ENCODE data around the gene MAN1A2.
"Not testable (repeated sequence)": the region's sequence is repeated elsewhere in the genome, so short reads cannot be mapped to it uniquely, and the experiment has no call there.

DNA sequence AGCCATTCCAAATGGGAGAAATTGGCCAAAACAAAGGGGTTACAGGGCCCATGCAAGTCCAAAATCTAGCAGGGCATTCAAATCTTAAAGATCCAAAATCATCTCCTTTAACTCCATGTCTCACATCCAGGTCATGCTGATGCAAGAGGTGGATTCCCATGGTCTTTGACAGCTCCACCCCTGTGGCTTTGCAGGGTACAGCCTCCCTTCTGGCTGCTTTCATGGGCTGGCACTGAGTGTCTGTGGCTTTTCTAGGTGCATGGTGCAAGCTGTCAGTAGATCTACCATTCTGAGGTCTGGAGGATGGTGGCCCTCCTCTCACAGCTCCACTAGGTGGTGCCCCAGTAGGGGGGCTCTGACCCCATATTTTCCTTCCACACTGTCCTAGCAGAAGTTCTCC lies 191.2 kb downstream of the MAN1A2 start:
- TF ChIP-seq, protein P1, sequence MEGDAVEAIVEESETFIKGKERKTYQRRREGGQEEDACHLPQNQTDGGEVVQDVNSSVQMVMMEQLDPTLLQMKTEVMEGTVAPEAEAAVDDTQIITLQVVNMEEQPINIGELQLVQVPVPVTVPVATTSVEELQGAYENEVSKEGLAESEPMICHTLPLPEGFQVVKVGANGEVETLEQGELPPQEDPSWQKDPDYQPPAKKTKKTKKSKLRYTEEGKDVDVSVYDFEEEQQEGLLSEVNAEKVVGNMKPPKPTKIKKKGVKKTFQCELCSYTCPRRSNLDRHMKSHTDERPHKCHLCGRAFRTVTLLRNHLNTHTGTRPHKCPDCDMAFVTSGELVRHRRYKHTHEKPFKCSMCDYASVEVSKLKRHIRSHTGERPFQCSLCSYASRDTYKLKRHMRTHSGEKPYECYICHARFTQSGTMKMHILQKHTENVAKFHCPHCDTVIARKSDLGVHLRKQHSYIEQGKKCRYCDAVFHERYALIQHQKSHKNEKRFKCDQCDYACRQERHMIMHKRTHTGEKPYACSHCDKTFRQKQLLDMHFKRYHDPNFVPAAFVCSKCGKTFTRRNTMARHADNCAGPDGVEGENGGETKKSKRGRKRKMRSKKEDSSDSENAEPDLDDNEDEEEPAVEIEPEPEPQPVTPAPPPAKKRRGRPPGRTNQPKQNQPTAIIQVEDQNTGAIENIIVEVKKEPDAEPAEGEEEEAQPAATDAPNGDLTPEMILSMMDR (IDR thresholded peaks at IDR 0.05): not testable (repeated sequence)
- not testable (repeated sequence) for TF ChIP-seq POLR2A (IDR thresholded peaks at IDR 0.05)
